Parathyroid adenoma (tissue), 2 donors: ENCODE measurements around the gene RASSF1.

ENCODE experiments used
- H2AFZ ChIP-seq: fragments of 300-600 bp; sonication (generic); one replicate; pipeline ENCODE4 v1.7.0; 2017; ENCODE audit warnings: antibody characterized with exemption, mild to moderate bottlenecking
- H3K27ac ChIP-seq: fragments of 300-600 bp; sonication (generic); one replicate; pipeline ENCODE4 v1.7.0; 2017
- H3K27me3 ChIP-seq: fragments of 300-600 bp; sonication (generic); one replicate; pipeline ENCODE4 v1.7.0; 2017; ENCODE audit warnings: low read length; ENCODE audit not compliant: control insufficient read depth, insufficient read depth
- H3K36me3 ChIP-seq: fragments of 300-600 bp; sonication (generic); one replicate; pipeline ENCODE4 v1.7.0; 2017; ENCODE audit warnings: low read length; ENCODE audit not compliant: control insufficient read depth, insufficient read depth
- H3K4me1 ChIP-seq: fragments of 300-600 bp; sonication (generic); one replicate; pipeline ENCODE4 v1.7.0; 2017; ENCODE audit warnings: control low read depth
- H3K4me2 ChIP-seq: fragments of 300-600 bp; sonication (generic); one replicate; pipeline ENCODE4 v1.7.0; 2017; ENCODE audit warnings: low read length
- H3K4me3 ChIP-seq: fragments of 300-600 bp; sonication (generic); one replicate; pipeline ENCODE4 v1.7.0; 2017; ENCODE audit warnings: low read depth, low read length
- H3K79me2 ChIP-seq: fragments of 300-600 bp; sonication (generic); one replicate; pipeline ENCODE4 v1.7.0; 2017; ENCODE audit warnings: control low read depth
- H3K9ac ChIP-seq: fragments of 300-600 bp; sonication (generic); one replicate; pipeline ENCODE4 v1.7.0; 2017; ENCODE audit warnings: mild to moderate bottlenecking
- H3K9me3 ChIP-seq: fragments of 300-600 bp; sonication (generic); one replicate; pipeline ENCODE4 v1.7.0; 2017; ENCODE audit warnings: low read length; ENCODE audit not compliant: control insufficient read depth
- CTCF ChIP-seq: fragments of 300-600 bp; sonication (generic); IDR thresholded peaks from one replicate; pipeline ENCODE4 v1.7.0; 2017; ENCODE audit warnings: antibody characterized with exemption, mild to moderate bottlenecking
- donor health status: primary hyperparathyroidism.

Gene RASSF1

GRCh38 chr3:50373146-50374051, 32.8 kb upstream of the RASSF1 start:
- H3K27ac ChIP-seq = no peak overlapping the region
- no peaks in the 10 kb centered on the region for H3K4me1 ChIP-seq
- H3K27me3 ChIP-seq = no peaks in the 10 kb centered on the region
- H3K36me3 ChIP-seq = no peaks in the 10 kb centered on the region
- H3K9ac ChIP-seq = no peak overlapping the region
- H3K4me2 ChIP-seq = no peak overlapping the region
- TF ChIP-seq CTCF = no peak
- no peak overlapping the region for H2AFZ ChIP-seq
- H3K79me2 ChIP-seq = no peaks in the 10 kb centered on the region
- no peak overlapping the region for H3K4me3 ChIP-seq
- H3K9me3 ChIP-seq = no peaks in the 10 kb centered on the region

- H3K4me1 ChIP-seq = no peaks in the 10 kb centered on the region
- H3K36me3 ChIP-seq = no peaks in the 10 kb centered on the region
- H3K4me2 ChIP-seq = no peak overlapping the region
- no peak overlapping the region for H3K27ac ChIP-seq
- no peaks in the 10 kb centered on the region for H3K79me2 ChIP-seq
- no peaks in the 10 kb centered on the region for H3K9me3 ChIP-seq
- H3K4me3 ChIP-seq = no peak overlapping the region
- TF ChIP-seq CTCF = no peak
- no peak overlapping the region for H3K9ac ChIP-seq
- no peak overlapping the region for H2AFZ ChIP-seq
- no peaks in the 10 kb centered on the region for H3K27me3 ChIP-seq
Observed at GRCh38 chr3:50372349-50372748, 31.7 kb upstream of the RASSF1 start.

- no peak overlapping the region for H3K9ac ChIP-seq
- H3K36me3 ChIP-seq = no peaks in the 10 kb centered on the region
- H3K79me2 ChIP-seq = no peaks in the 10 kb centered on the region
- no peak overlapping the region for H3K27ac ChIP-seq
- no peaks in the 10 kb centered on the region for H3K9me3 ChIP-seq
- no peak for TF ChIP-seq CTCF
- no peaks in the 10 kb centered on the region for H3K27me3 ChIP-seq
- H3K4me2 ChIP-seq = no peak overlapping the region
- H3K4me1 ChIP-seq = no peaks in the 10 kb centered on the region
- no peak overlapping the region for H2AFZ ChIP-seq
- H3K4me3 ChIP-seq = no peak overlapping the region
Observed at GRCh38 chr3:50371133-50371685, 30.6 kb upstream of the RASSF1 start.

GRCh38 chr3:50370594-50370993, 30.0 kb upstream of the RASSF1 start:
- H3K4me1 ChIP-seq = peaks cover 3% of the 10 kb centered on the region
- TF ChIP-seq CTCF = no peak
- no peak overlapping the region for H2AFZ ChIP-seq
- no peaks in the 10 kb centered on the region for H3K79me2 ChIP-seq
- H3K4me3 ChIP-seq = no peak overlapping the region
- H3K4me2 ChIP-seq = no peak overlapping the region
- H3K9me3 ChIP-seq = no peaks in the 10 kb centered on the region
- H3K27ac ChIP-seq = no peak overlapping the region
- no peaks in the 10 kb centered on the region for H3K27me3 ChIP-seq
- H3K9ac ChIP-seq = no peak overlapping the region
- no peaks in the 10 kb centered on the region for H3K36me3 ChIP-seq
